Liver (tissue), 9 donors: ENCODE results near the gene C14orf132. TPM values are rescaled to one million over a fixed set of nuclear protein-coding genes. Genes with fewer than 3 reads are reported as not detected.

Experiments used
- DNase-seq: peaks from one replicate; pipeline ENCODE4 v3.0.0-alpha.2; 2017; ENCODE audit warnings: low spot score
- H3K27ac ChIP-seq, 2 donors: one replicate each; pipeline ENCODE4 v1.7.0; 2013; ENCODE audit warnings: inconsistent platforms in 2 of 2, low read length in 2 of 2, control low read depth in 1 of 2, low read depth in 1 of 2, mild to moderate bottlenecking in 1 of 2
- H3K27me3 ChIP-seq, 4 donors: one replicate each; pipeline versions ENCODE4 v1.6.1 to v1.7.0; 2013; ENCODE audit warnings: low read length in 3 of 4, inconsistent platforms in 1 of 4, mild to moderate bottlenecking in 1 of 4, moderate library complexity in 1 of 4; ENCODE audit not compliant: control insufficient read depth in 4 of 4, insufficient read depth in 4 of 4
- H3K36me3 ChIP-seq, 4 donors: one replicate each; pipeline versions ENCODE4 v1.6.1 to v1.7.0; 2013; ENCODE audit warnings: low read length in 3 of 4, mild to moderate bottlenecking in 3 of 4, low read depth in 1 of 4, moderate library complexity in 1 of 4; ENCODE audit not compliant: control insufficient read depth in 4 of 4, insufficient read depth in 3 of 4
- H3K4me1 ChIP-seq, 4 donors: one replicate each; pipeline versions ENCODE4 v1.6.1 to v1.7.0; 2013; ENCODE audit warnings: low read length in 3 of 4, mild to moderate bottlenecking in 3 of 4, moderate library complexity in 1 of 4; ENCODE audit not compliant: control insufficient read depth in 4 of 4, insufficient read depth in 4 of 4
- H3K4me3 ChIP-seq, 3 donors: one replicate each; pipeline versions ENCODE4 v1.6.1 to v1.7.0; 2013; ENCODE audit warnings: low read length in 3 of 3, control low read depth in 1 of 3, low read depth in 1 of 3, mild to moderate bottlenecking in 1 of 3
- H3K9ac ChIP-seq, 2 donors: one replicate each; pipeline ENCODE4 v1.7.0; 2013; ENCODE audit warnings: low read length in 2 of 2, mild to moderate bottlenecking in 2 of 2, moderate library complexity in 2 of 2, control low read depth in 1 of 2, low read depth in 1 of 2
- H3K9me3 ChIP-seq, 4 donors: one replicate each; pipeline versions ENCODE4 v1.6.1 to v1.7.0; 2013; ENCODE audit warnings: low read length in 3 of 4; ENCODE audit not compliant: control insufficient read depth in 4 of 4
- ATF3 ChIP-seq: IDR thresholded peaks from 2 replicates; pipeline ENCODE4 v1.6.1; 2016; ENCODE audit warnings: antibody characterized with exemption
- CTCF ChIP-seq: fragments of 150-350 bp; IDR thresholded peaks from 2 replicates; pipeline ENCODE4 v1.5.1; 2017; ENCODE audit warnings: improper control_type of control experiment, low read depth, low read length; ENCODE audit not compliant: missing input control
- EGR1 ChIP-seq, 2 donors: IDR thresholded peaks; 2 replicates each; pipeline ENCODE4 v1.6.1; 2016 to 2018; ENCODE audit warnings: antibody characterized with exemption in 2 of 2, low read depth in 2 of 2
- FOXA1 ChIP-seq: IDR thresholded peaks from 2 replicates; pipeline ENCODE4 v1.6.1; 2016; ENCODE audit warnings: antibody characterized with exemption
- FOXA2 ChIP-seq: IDR thresholded peaks from 2 replicates; pipeline ENCODE4 v1.6.1; 2016; ENCODE audit warnings: antibody characterized with exemption
- GABPA ChIP-seq, 2 donors: IDR thresholded peaks in 1 of 2; conservative IDR thresholded peaks in 1 of 2; 2 replicates each; pipeline ENCODE4 v1.6.1; 2016; ENCODE audit warnings: antibody characterized with exemption in 2 of 2, mild to moderate bottlenecking in 1 of 2, moderate library complexity in 1 of 2
- HNF4A ChIP-seq, 2 donors: conservative IDR thresholded peaks; 2 replicates each; pipeline ENCODE4 v1.6.1; 2016; ENCODE audit warnings: antibody characterized with exemption in 2 of 2, mild to moderate bottlenecking in 2 of 2
- HNF4G ChIP-seq: IDR thresholded peaks from 2 replicates; pipeline ENCODE4 v1.6.1; 2016; ENCODE audit warnings: antibody characterized with exemption
- JUND ChIP-seq, 2 donors: IDR thresholded peaks; 2 replicates each; pipeline ENCODE4 v1.6.1; 2016; ENCODE audit warnings: antibody characterized with exemption in 2 of 2
- NR2F2 ChIP-seq: IDR thresholded peaks from 2 replicates; pipeline ENCODE4 v1.6.1; 2016; ENCODE audit warnings: antibody characterized with exemption
- RAD21 ChIP-seq, 2 donors: IDR thresholded peaks; 2 replicates each; pipeline ENCODE4 v1.6.1; 2016; ENCODE audit warnings: antibody characterized with exemption in 2 of 2, mild to moderate bottlenecking in 2 of 2
- REST ChIP-seq: IDR thresholded peaks from 2 replicates; pipeline ENCODE4 v1.6.1; 2016; ENCODE audit warnings: antibody characterized with exemption, mild to moderate bottlenecking
- RXRA ChIP-seq, 2 donors: IDR thresholded peaks; 2 replicates each; pipeline ENCODE4 v1.6.1; 2017 to 2018; ENCODE audit warnings: antibody characterized with exemption in 2 of 2, mild to moderate bottlenecking in 1 of 2
- SP1 ChIP-seq: IDR thresholded peaks from 2 replicates; pipeline ENCODE4 v1.6.1; 2018; ENCODE audit warnings: antibody characterized with exemption, mild to moderate bottlenecking
- TAF1 ChIP-seq: conservative IDR thresholded peaks from 2 replicates; pipeline ENCODE4 v1.6.1; 2016; ENCODE audit warnings: antibody characterized with exemption, mild to moderate bottlenecking
- YY1 ChIP-seq: IDR thresholded peaks from 2 replicates; pipeline ENCODE4 v1.6.1; 2016; ENCODE audit warnings: antibody characterized with exemption, mild to moderate bottlenecking
- ZBTB33 ChIP-seq: IDR thresholded peaks from 2 replicates; pipeline ENCODE4 v1.6.1; 2016; ENCODE audit warnings: antibody characterized with exemption
- WGBS: extraction: QIAGEN DNeasy Blood & Tissue Kit; methylation state at CpG from one replicate; pipeline ENCODE4 v1.1.7; 2013; 5-methylcytosine and 5-hydroxymethylcytosine counted together
- polyA plus RNA-seq, 2 donors: library from polyadenylated mRNA; stranded (reverse) in 1 of 2; unstranded in 1 of 2; fragments of 200-250 nt in 1 of 2; fragments of >200 nt in 1 of 2; fragmentation: Nextera tagmentation in 1 of 2; extraction: Ambion mirVana in 1 of 2; gene quantifications; one replicate each; pipeline versions ENCODE4 v1.2.1 to v1.2.3, GENCODE V29; 2013 to 2015
- total RNA-seq, 2 donors: library from RNA; depleted of rRNA; stranded (reverse); fragments of >200 nt; gene quantifications; one replicate each; pipeline ENCODE4 v1.2.3, GENCODE V29; 2014
- donor health status: healthy.
- donor health status: healthy.
- donor health status: healthy.
- donor health status: healthy.
- donor health status: healthy.

The C14orf132 gene
- total and polyA plus RNA-seq, 4 donors: 1.8 to 3.0 (median 2.1) TPM

DNA sequence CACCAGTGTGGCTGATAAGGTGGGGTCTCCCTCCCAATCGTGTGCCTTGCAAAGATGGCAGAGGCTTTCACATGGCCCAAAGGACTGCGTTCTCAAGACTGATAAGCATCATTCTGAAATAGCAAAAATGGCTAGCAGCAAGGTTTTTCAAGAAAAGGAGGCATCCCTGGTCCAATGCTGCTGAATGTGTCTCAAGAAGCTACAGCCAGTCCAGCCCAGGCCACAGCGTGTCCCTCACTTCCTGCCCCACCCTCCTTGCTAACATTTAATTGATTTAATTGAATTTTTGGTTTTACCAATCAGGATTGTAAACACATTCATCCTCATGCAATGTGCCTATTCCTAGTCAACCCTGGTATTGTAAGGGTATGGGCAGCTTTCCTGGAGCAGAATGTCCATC lies 55.9 kb downstream of the C14orf132 start:
- 84% methylated on average over 3 of the region's 3 CpGs for WGBS
- H3K9me3 ChIP-seq: no peaks in the 10 kb centered on the region
- H3K27me3 ChIP-seq: no peaks in the 10 kb centered on the region
- DNase-seq: no peak
- peaks cover 17 to 52% (median 45%) of the 10 kb centered on the region in 4 donors for H3K4me1 ChIP-seq
- H3K4me3 ChIP-seq: no peak overlapping the region
- no peak overlapping the region for H3K9ac ChIP-seq
- TF ChIP-seq YY1 (no peak), ZBTB33 (no peak), FOXA1 (no peak), GABPA (IDR thresholded peaks at IDR 0.05 in 1 of 2, conservative IDR thresholded peaks at IDR 0.05 in 1 of 2) (no peak), HNF4G (no peak), JUND (IDR thresholded peaks at IDR 0.05) (no peak), NR2F2 (no peak), HNF4A (conservative IDR thresholded peaks at IDR 0.05) (no peak), RAD21 (IDR thresholded peaks at IDR 0.05) (no peak), SP1 (no peak), RXRA (IDR thresholded peaks at IDR 0.05) (no peak), TAF1 (no peak), ATF3 (no peak), CTCF (no peak), FOXA2 (no peak), EGR1 (IDR thresholded peaks at IDR 0.05; ENCODE audit: low read depth in 2 of 2) (no peak), REST (no peak)
- no peaks in the 10 kb centered on the region for H3K36me3 ChIP-seq
- H3K27ac ChIP-seq: peak overlapping the region in 1 of 2 donors; percentile 85
